Gastroesophageal sphincter (tissue), 3 donors: ENCODE results near the gene PPRC1.

ENCODE experiments used
- CTCF ChIP-seq, 4 experiments: fragments of 200-600 bp in 2 of 4; fragments of 450-650 bp in 2 of 4; sonication (generic) in 1 of 4; IDR thresholded peaks; one replicate each; pipeline ENCODE4 v1.5.1; 2017 to 2019; ENCODE audit warnings: antibody characterized with exemption in 4 of 4, mild to moderate bottlenecking in 2 of 4, moderate library complexity in 2 of 4
- POLR2A ChIP-seq, 2 donors: fragments of 450-650 bp; IDR thresholded peaks; one replicate each; pipeline ENCODE4 v1.6.1; 2017; ENCODE audit warnings: antibody characterized with exemption in 2 of 2, mild to moderate bottlenecking in 2 of 2, moderate library complexity in 1 of 2

GRCh38 chr10:102146971-102147428, 14.2 kb downstream of the PPRC1 start:
- TF ChIP-seq CTCF (IDR thresholded peaks at IDR 0.05) (no peak), POLR2A (IDR thresholded peaks at IDR 0.05) (no peak)
